ENCODE data around the gene SAYSD1. TPM values are rescaled to one million over a fixed set of nuclear protein-coding genes. Genes with fewer than 3 reads are reported as not detected.

The SAYSD1 gene
- total and polyA plus RNA-seq, 2 donors from 2014 or later, result 17.1 to 20.4 TPM

- no peaks in the 10 kb centered on the region for H3K27me3 ChIP-seq (ENCODE audit: control insufficient read depth, insufficient read depth, low read length)
- no peak for TF ChIP-seq CTCF (IDR thresholded peaks at IDR 0.05; ENCODE audit: borderline replicate concordance, extremely low read depth, insufficient read depth)
- no peak overlapping the region for H3K27ac ChIP-seq (ENCODE audit: low read depth in 2 of 2, low read length in 2 of 2)
- H3K36me3 ChIP-seq (ENCODE audit: control insufficient read depth in 2 of 3, insufficient read depth in 3 of 3, low read length in 3 of 3), result no peaks in the 10 kb centered on the region
- DNase-seq (no peak), FAIRE-seq (no peak)
- no peaks in the 10 kb centered on the region for H3K9me3 ChIP-seq (ENCODE audit: control insufficient read depth in 2 of 3, insufficient read depth in 1 of 3, low read length in 3 of 3)
- no peaks in the 10 kb centered on the region for H3K4me1 ChIP-seq (ENCODE audit: control insufficient read depth in 2 of 3, insufficient read depth in 2 of 3, low read depth in 1 of 3, low read length in 3 of 3)
- no peak overlapping the region for H3K9ac ChIP-seq (ENCODE audit: low read length in 3 of 3)
- H3K4me3 ChIP-seq (ENCODE audit: low read length in 3 of 3), result no peak overlapping the region
- intact Hi-C loops (cut with DNase I), result no loop called here
Measured at GRCh38 chr6:39144481-39145173, 29.6 kb upstream of the SAYSD1 start.

DNA sequence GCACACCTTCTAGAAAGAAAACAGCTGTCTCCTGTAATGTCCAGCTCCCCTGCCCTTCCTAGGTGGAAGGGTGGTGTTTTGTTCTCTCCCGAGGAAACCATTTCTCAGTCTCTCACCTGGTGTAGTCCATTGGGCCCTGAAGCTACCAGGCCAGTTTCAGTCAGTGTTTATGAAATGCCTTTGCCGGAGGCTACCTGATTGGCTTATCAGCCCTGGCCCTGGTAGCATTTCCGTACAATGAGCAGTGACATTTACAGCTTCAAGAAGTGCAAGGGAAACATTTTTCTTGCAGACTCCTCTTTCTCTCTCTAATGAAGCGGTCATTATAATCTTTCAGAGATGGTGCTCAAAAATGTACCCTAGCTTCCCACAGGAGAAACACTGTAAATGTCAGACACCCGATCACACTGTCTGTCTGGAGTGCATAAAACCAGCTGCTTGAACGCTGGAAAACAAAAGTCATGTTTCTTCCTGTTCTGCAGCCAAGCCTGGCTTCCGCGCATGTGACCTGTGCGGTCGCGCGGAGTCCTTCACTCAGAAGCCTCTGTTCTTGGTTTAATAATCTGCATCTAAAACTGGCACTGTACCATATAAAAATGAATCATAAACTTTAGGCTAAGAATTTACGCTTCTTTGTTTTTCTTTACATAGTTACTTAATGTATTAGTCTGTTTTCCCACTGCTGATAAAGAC, 28.4 kb upstream of the SAYSD1 start:
- TF ChIP-seq CTCF (IDR thresholded peaks at IDR 0.05; ENCODE audit: borderline replicate concordance, extremely low read depth, insufficient read depth), result no peak
- H3K36me3 ChIP-seq (ENCODE audit: control insufficient read depth in 2 of 3, insufficient read depth in 3 of 3, low read length in 3 of 3), result no peaks in the 10 kb centered on the region
- H3K9ac ChIP-seq (ENCODE audit: low read length in 3 of 3), result no peak overlapping the region
- no peaks in the 10 kb centered on the region for H3K4me1 ChIP-seq (ENCODE audit: control insufficient read depth in 2 of 3, insufficient read depth in 2 of 3, low read depth in 1 of 3, low read length in 3 of 3)
- FAIRE-seq (no peak), DNase-seq (peak in 2 of 5 donors; percentile 44 to 72)
- no peak overlapping the region for H3K4me3 ChIP-seq (ENCODE audit: low read length in 3 of 3)
- peaks cover 0 to 3% (median 0%) of the 10 kb centered on the region in 3 donors for H3K9me3 ChIP-seq (ENCODE audit: control insufficient read depth in 2 of 3, insufficient read depth in 1 of 3, low read length in 3 of 3)
- no peaks in the 10 kb centered on the region for H3K27me3 ChIP-seq (ENCODE audit: control insufficient read depth, insufficient read depth, low read length)
- peak overlapping the region in 1 of 2 donors; percentile 41 for H3K27ac ChIP-seq (ENCODE audit: low read depth in 2 of 2, low read length in 2 of 2)
- intact Hi-C loops (cut with DNase I), result no loop called here

- Histone ChIP-seq H3K9ac (ENCODE audit: low read length in 3 of 3) (no peak overlapping the region), H3K4me3 (ENCODE audit: low read length in 3 of 3) (no peak overlapping the region), H3K27ac (ENCODE audit: low read depth in 2 of 2, low read length in 2 of 2) (peak overlapping the region in 1 of 2 donors; percentile 57), H3K36me3 (ENCODE audit: control insufficient read depth in 2 of 3, insufficient read depth in 3 of 3, low read length in 3 of 3) (peaks cover 0 to under 1% (median 0%) of the 10 kb centered on the region in 3 donors), H3K9me3 (ENCODE audit: control insufficient read depth in 2 of 3, insufficient read depth in 1 of 3, low read length in 3 of 3) (peaks cover 0 to 3% (median 3%) of the 10 kb centered on the region in 3 donors), H3K4me1 (ENCODE audit: control insufficient read depth in 2 of 3, insufficient read depth in 2 of 3, low read depth in 1 of 3, low read length in 3 of 3) (no peaks in the 10 kb centered on the region), H3K27me3 (ENCODE audit: control insufficient read depth, insufficient read depth, low read length) (no peaks in the 10 kb centered on the region)
- DNase-seq (no peak), FAIRE-seq (no peak)
- intact Hi-C loops (cut with DNase I), result no loop called here
- TF ChIP-seq CTCF (IDR thresholded peaks at IDR 0.05; ENCODE audit: borderline replicate concordance, extremely low read depth, insufficient read depth), result no peak
Measured at GRCh38 chr6:39140556-39141167, 25.7 kb upstream of the SAYSD1 start.

Data from kidney (tissue), 14 donors.